HUES64 (cell line): ENCODE data around the gene MYCBPAP.
A peak's percentile ranks its signal among the peaks of the same experiment; 100 is the strongest.

ENCODE experiments used
- H3K27ac ChIP-seq: 2 replicates; pipeline ENCODE4 v1.7.0; 2013; ENCODE audit warnings: low read depth, low read length, inconsistent platforms
- H3K27me3 ChIP-seq: 2 replicates; pipeline ENCODE4 v1.6.1; 2013; ENCODE audit warnings: mild to moderate bottlenecking, low read length; ENCODE audit not compliant: insufficient read depth
- H3K36me3 ChIP-seq: 2 replicates; pipeline ENCODE4 v1.6.1; 2013; ENCODE audit warnings: mild to moderate bottlenecking, low read length; ENCODE audit not compliant: insufficient read depth
- H3K4me1 ChIP-seq: 2 replicates; pipeline ENCODE4 v1.6.1; 2013; ENCODE audit warnings: mild to moderate bottlenecking, low read length, moderate library complexity; ENCODE audit not compliant: insufficient read depth
- H3K4me3 ChIP-seq: 2 replicates; pipeline ENCODE4 v1.5.1; 2013; ENCODE audit warnings: mild to moderate bottlenecking, low read length, moderate library complexity
- H3K9ac ChIP-seq: 2 replicates; pipeline ENCODE4 v1.6.1; 2013; ENCODE audit warnings: mild to moderate bottlenecking, low read depth, low read length
- H3K9me3 ChIP-seq: 2 replicates; pipeline ENCODE4 v1.6.1; 2013; ENCODE audit warnings: low read depth, low read length; ENCODE audit not compliant: insufficient read depth
- WGBS: fragments of 150-250, 120-280 bp; methylation state at CpG from one replicate; pipeline ENCODE4 v1.1.7; 2013; ENCODE audit warnings: missing lambda C conversion rate; 5-methylcytosine and 5-hydroxymethylcytosine counted together

Gene MYCBPAP

GRCh38 chr17:50508573-50509460, 578 bp downstream of the MYCBPAP start:
- H3K27me3 ChIP-seq, result no peaks in the 10 kb centered on the region
- WGBS, result 27% methylated on average over 32 of the region's 32 CpGs
- H3K9ac ChIP-seq, result peak overlapping the region; percentile 70
- H3K36me3 ChIP-seq, result no peaks in the 10 kb centered on the region
- H3K9me3 ChIP-seq, result no peaks in the 10 kb centered on the region
- H3K4me1 ChIP-seq, result 0 out of 2 replicates have a peak, but pooled peaks cover 11% of the 10 kb centered on the region
- peak overlapping the region; percentile 91 for H3K4me3 ChIP-seq
- H3K27ac ChIP-seq, result peak overlapping the region; percentile 13; the same call in 1 of the 2 replicates

DNA sequence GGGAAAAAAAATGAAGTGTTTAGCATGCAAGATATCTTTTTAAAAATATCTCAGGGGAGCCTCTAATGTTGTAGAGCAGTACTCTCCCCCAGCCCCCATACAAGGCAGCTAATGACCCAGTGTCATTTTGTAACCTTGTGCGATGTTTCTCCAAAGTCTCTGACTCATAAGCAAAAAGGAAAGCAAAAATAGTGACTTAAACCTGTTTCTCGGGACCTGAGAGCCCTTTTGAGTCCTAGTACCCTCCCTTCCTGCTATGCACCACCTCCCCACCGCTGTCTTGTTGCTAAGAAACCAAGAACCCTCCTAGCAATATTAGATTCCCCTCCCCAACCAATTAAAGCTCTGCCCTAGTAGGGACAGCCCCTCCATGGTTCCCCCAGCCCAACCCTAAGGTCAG, 2.8 kb downstream of the MYCBPAP start:
- H3K27me3 ChIP-seq, result no peaks in the 10 kb centered on the region
- 0 out of 2 replicates have a peak, but pooled peaks cover 11% of the 10 kb centered on the region for H3K4me1 ChIP-seq
- H3K36me3 ChIP-seq, result no peaks in the 10 kb centered on the region
- H3K27ac ChIP-seq, result no peak overlapping the region
- WGBS, result 70% methylated on average over 3 of the region's 3 CpGs
- no peak overlapping the region for H3K9ac ChIP-seq
- H3K9me3 ChIP-seq, result no peaks in the 10 kb centered on the region
- H3K4me3 ChIP-seq, result no peak overlapping the region

DNA sequence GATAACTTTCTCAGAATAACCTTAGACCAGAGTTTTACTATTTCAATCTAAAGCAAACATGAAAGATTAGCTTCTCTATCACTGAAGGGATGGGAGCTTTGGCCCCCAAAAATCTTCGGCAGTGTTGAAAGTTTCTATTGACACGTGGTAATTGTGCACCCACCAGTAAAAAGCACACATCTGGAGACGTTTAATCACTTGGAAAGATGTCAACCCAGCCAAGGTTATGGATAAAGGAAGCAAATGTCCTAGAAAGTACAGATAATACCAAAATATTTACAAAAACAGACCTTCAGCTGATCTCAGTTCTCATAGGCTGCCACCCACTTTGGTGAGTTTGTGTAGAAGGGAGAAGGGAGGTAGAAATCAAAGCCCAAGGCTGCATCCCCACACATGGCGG, 5.3 kb downstream of the MYCBPAP start:
- no peak overlapping the region for H3K9ac ChIP-seq
- H3K4me1 ChIP-seq, result 0 out of 2 replicates have a peak, but pooled peaks cover 7% of the 10 kb centered on the region
- 88% methylated on average over 4 of the region's 4 CpGs for WGBS
- no peak overlapping the region for H3K27ac ChIP-seq
- H3K27me3 ChIP-seq, result no peaks in the 10 kb centered on the region
- H3K4me3 ChIP-seq, result no peak overlapping the region
- no peaks in the 10 kb centered on the region for H3K9me3 ChIP-seq
- no peaks in the 10 kb centered on the region for H3K36me3 ChIP-seq

- WGBS, result 70% methylated on average over 3 of the region's 3 CpGs
- no peak overlapping the region for H3K9ac ChIP-seq
- no peak overlapping the region for H3K27ac ChIP-seq
- H3K4me3 ChIP-seq, result no peak overlapping the region
- no peaks in the 10 kb centered on the region for H3K36me3 ChIP-seq
- no peaks in the 10 kb centered on the region for H3K27me3 ChIP-seq
- 0 out of 2 replicates have a peak, but pooled peaks cover 7% of the 10 kb centered on the region for H3K4me1 ChIP-seq
- H3K9me3 ChIP-seq, result no peaks in the 10 kb centered on the region
Measured at GRCh38 chr17:50514388-50514787, 6.1 kb downstream of the MYCBPAP start.

DNA sequence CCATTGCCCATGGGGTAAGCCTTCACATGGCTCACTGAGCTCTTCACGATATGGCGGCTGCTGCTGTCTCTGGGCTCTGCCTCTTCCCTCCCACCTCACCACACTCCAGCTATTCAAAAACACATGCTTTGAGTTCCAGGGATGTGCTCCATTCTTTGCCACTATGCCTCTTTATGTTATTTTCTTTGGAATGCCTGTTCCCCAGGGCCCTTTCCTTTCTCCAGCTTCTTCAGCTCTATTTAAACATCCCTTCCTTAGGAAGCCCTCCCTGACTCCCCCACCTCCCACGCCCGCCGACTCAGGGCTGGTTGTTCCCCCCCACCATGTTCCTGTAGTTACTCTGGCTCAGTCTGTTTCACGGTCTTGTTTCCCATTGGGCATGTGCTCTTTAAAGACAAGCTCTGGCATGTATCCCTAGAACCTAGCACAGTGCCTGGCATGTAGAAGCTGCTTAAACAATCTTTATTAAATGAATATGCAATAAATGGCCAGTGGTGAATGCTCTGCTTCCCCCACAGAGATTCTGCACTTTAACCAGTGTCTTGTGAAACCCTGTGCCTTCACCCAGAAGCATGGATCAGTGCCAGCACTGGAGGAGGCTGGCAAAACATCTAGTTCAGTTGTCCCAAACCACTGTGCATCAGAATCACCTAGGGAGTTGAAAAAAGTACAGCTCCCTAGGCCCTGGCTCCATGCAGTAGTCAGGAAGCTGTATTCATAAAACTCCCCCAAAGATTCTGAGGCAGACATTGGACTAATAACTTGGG, 6.9 kb downstream of the MYCBPAP start:
- Histone ChIP-seq H3K27ac (no peak overlapping the region), H3K9me3 (no peaks in the 10 kb centered on the region), H3K4me3 (no peak overlapping the region), H3K27me3 (no peaks in the 10 kb centered on the region), H3K36me3 (no peaks in the 10 kb centered on the region), H3K4me1 (0 out of 2 replicates have a peak, but pooled peaks cover 7% of the 10 kb centered on the region), H3K9ac (no peak overlapping the region)
- 74% methylated on average over 6 of the region's 6 CpGs for WGBS

DNA sequence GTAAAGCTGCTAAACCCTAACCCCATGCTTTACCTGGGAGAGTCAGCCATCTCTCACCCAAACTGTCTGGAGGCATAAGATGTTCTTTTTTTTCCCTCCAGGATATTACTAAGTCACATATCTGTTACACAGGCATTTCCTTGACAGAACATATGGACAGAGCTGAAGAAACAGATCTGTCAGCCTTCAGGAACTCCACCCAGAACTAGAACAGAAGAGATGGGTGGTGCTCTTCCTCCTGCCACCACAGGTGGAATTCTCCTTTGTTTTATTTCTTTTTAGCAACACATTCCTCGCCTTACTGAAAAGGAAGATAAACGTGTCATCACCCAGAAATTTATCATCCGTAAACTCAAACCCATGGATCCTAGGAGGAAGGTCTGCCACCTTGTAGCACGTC, 8.8 kb downstream of the MYCBPAP start:
- no peaks in the 10 kb centered on the region for H3K27me3 ChIP-seq
- no peak overlapping the region for H3K27ac ChIP-seq
- no peak overlapping the region for H3K9ac ChIP-seq
- no peaks in the 10 kb centered on the region for H3K9me3 ChIP-seq
- H3K4me1 ChIP-seq, result no peaks in the 10 kb centered on the region
- 85% methylated on average over 4 of the region's 4 CpGs for WGBS
- no peaks in the 10 kb centered on the region for H3K36me3 ChIP-seq
- H3K4me3 ChIP-seq, result no peak overlapping the region

GRCh38 chr17:50517504-50518383, 9.5 kb downstream of the MYCBPAP start:
- no peaks in the 10 kb centered on the region for H3K9me3 ChIP-seq
- no peak overlapping the region for H3K9ac ChIP-seq
- H3K27me3 ChIP-seq, result no peaks in the 10 kb centered on the region
- no peaks in the 10 kb centered on the region for H3K4me1 ChIP-seq
- H3K4me3 ChIP-seq, result no peak overlapping the region
- H3K36me3 ChIP-seq, result no peaks in the 10 kb centered on the region
- no peak overlapping the region for H3K27ac ChIP-seq
- WGBS, result 87% methylated on average over 8 of the region's 8 CpGs

DNA sequence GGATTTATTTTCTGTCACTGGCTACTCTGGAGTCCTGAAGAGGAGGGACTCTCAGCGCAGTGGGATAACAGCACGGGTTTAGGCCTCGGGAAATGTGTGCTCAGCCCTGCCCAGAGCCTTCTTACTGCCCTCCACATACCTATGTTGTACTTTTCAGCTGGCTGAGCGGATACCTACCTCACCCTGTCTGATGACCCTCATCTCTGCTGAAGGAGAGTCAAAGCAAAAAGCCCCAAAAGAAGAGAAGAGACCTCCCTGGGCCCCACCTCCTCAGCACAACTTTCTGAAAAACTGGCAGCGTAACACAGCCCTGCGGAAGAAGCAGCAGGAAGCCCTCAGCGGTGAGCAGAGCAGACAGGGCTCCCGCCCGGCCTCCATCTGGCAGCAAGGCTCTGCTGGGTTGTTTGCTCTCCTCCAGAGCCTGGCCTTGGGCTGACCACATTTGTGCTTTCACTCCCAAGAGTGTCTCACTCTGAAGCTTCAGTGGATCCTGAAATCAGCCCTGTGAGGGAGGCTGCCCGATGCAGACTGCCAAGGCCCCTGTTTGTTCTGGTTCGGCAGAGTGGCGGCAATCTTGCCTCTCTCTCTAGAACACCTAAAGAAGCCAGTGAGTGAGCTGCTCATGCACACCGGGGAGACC, 10.3 kb downstream of the MYCBPAP start:
- no peak overlapping the region for H3K9ac ChIP-seq
- H3K9me3 ChIP-seq, result no peaks in the 10 kb centered on the region
- 84% methylated on average over 13 of the region's 13 CpGs for WGBS
- no peaks in the 10 kb centered on the region for H3K36me3 ChIP-seq
- H3K27me3 ChIP-seq, result no peaks in the 10 kb centered on the region
- H3K4me1 ChIP-seq, result no peaks in the 10 kb centered on the region
- H3K4me3 ChIP-seq, result no peak overlapping the region
- no peak overlapping the region for H3K27ac ChIP-seq

- Histone ChIP-seq H3K4me1 (no peaks in the 10 kb centered on the region), H3K36me3 (no peaks in the 10 kb centered on the region), H3K9ac (no peak overlapping the region), H3K9me3 (no peaks in the 10 kb centered on the region), H3K27me3 (no peaks in the 10 kb centered on the region), H3K27ac (no peak overlapping the region), H3K4me3 (no peak overlapping the region)
- WGBS, result 94% methylated on average over 8 of the region's 8 CpGs
Measured at GRCh38 chr17:50519141-50519834, 11.0 kb downstream of the MYCBPAP start.

DNA sequence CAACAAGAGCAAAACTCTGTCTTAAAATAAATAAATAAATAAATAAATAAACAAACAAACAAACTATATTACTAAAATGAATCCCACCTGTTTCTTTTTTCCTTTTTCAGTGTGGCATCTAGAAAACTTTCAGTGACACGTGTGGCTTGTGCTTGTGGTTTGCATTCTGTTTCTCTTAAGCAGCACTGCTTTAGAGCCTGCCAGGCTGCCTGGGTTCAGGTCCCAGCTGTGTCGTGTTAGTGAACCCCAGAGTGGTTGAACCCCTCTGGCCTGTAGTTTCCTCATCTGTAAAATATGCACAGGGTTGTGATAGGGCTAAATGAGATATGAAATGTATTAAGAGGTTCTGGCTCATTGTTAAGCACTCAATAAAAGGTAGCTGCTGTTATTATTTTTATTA, 12.2 kb downstream of the MYCBPAP start:
- Histone ChIP-seq H3K9me3 (no peaks in the 10 kb centered on the region), H3K9ac (no peak overlapping the region), H3K36me3 (no peaks in the 10 kb centered on the region), H3K27me3 (no peaks in the 10 kb centered on the region), H3K4me3 (no peak overlapping the region), H3K27ac (no peak overlapping the region), H3K4me1 (no peaks in the 10 kb centered on the region)
- 94% methylated on average over 2 of the region's 2 CpGs for WGBS
